HL-60 (cell line): ENCODE results near the gene ARMC5.

Source experiments
- CTCF ChIP-seq: IDR thresholded peaks from one replicate; pipeline ENCODE4 v1.5.1; 2011; ENCODE audit warnings: low read length, control low read depth, inconsistent platforms; ENCODE audit not compliant: insufficient read depth
- GABPA ChIP-seq: IDR thresholded peaks from 2 replicates; pipeline ENCODE4 v1.6.1; 2012; ENCODE audit warnings: low read depth
- POLR2AphosphoS5 ChIP-seq: IDR thresholded peaks from 2 replicates; pipeline ENCODE4 v1.6.1; 2012; ENCODE audit warnings: low read depth
- REST ChIP-seq: IDR thresholded peaks from 2 replicates; pipeline ENCODE4 v1.6.1; 2012; ENCODE audit warnings: low read depth; ENCODE audit not compliant: insufficient replicate concordance

GRCh38 chr16:31427441-31428278 lies 31.6 kb upstream of the ARMC5 start:
- TF ChIP-seq CTCF (no peak), POLR2AphosphoS5 (no peak), REST (no peak), GABPA (no peak)
